B cell (primary cell): ENCODE results near the gene SIL1. TPM values are rescaled to one million over a fixed set of nuclear protein-coding genes. Genes with fewer than 3 reads are reported as not detected.

Experiments
- ATAC-seq: fragments of 200-7000 bp; cut with Tn5 transposase; one replicate; pipeline ENCODE4 v1.10.0; 2021; ENCODE audit warnings: low read depth, mild to moderate bottlenecking, moderate number of reproducible peaks, moderate library complexity
- CTCF ChIA-PET: fragments of 350-600 bp; sonication (Branson Sonifier 250); formaldehyde crosslinking; loops from one replicate; lab custom pipeline; 2021; ENCODE audit warnings: antibody characterized with exemption, inconsistent platforms; lab: Charles Lee
- POLR2A ChIA-PET: fragments of 350-600 bp; sonication (Branson Sonifier 250); formaldehyde crosslinking; loops from one replicate; lab custom pipeline; 2021; ENCODE audit warnings: antibody characterized with exemption; lab: Charles Lee
- DNase-seq: peaks from one replicate; pipeline ENCODE4 v3.0.0; 2013
- H2AFZ ChIP-seq: 2 replicates; pipeline ENCODE4 v1.6.1; 2012; ENCODE audit warnings: mild to moderate bottlenecking, low read depth, low read length; ENCODE audit not compliant: insufficient read depth, poor library complexity, severe bottlenecking
- H3K27ac ChIP-seq, 2 donors: 1 replicate in 1 of 2; 2 replicates in 1 of 2; pipeline ENCODE4 v1.5.1; 2012 to 2013; ENCODE audit warnings: low read length in 2 of 2, mild to moderate bottlenecking in 2 of 2, moderate library complexity in 1 of 2
- H3K27me3 ChIP-seq, 4 experiments: fragments of 200-600 bp in 1 of 4; sonication (generic) in 1 of 4; replicated peaks in 1 of 4; 1 replicate in 2 of 4; 2 replicates in 2 of 4; pipeline versions ENCODE4 v1.6.1 to v1.7.0; 2013 to 2016; ENCODE audit warnings: low read length in 3 of 4, mild to moderate bottlenecking in 2 of 4, mixed read lengths in 1 of 4, moderate library complexity in 1 of 4; ENCODE audit not compliant: insufficient read depth in 4 of 4, control insufficient read depth in 3 of 4; ENCODE audit errors: control extremely low read depth in 1 of 4
- H3K36me3 ChIP-seq, 2 experiments: replicated peaks in 1 of 2; 1 replicate in 1 of 2; 2 replicates in 1 of 2; pipeline versions ENCODE4 v1.6.1 to v1.7.1; 2013; ENCODE audit warnings: low read length in 1 of 2; ENCODE audit not compliant: insufficient read depth in 2 of 2, control insufficient read depth in 1 of 2; ENCODE audit errors: control extremely low read depth in 1 of 2, extremely low read depth in 1 of 2
- H3K4me1 ChIP-seq, 2 donors: fragments of 200-600 bp in 1 of 2; sonication (generic) in 1 of 2; 1 replicate in 1 of 2; 2 replicates in 1 of 2; pipeline versions ENCODE4 v1.5.1 to v1.6.1; 2013 to 2017; ENCODE audit warnings: low read length in 2 of 2; ENCODE audit not compliant: control insufficient read depth in 2 of 2, insufficient read depth in 2 of 2
- H3K4me2 ChIP-seq: replicated peaks from 2 replicates; pipeline ENCODE3; 2012; ENCODE audit warnings: mild to moderate bottlenecking, low read depth, low read length; ENCODE audit not compliant: poor library complexity, severe bottlenecking
- H3K4me3 ChIP-seq, 5 experiments: fragments of 200-600 bp in 1 of 5; sonication (generic) in 1 of 5; 1 replicate in 3 of 5; 2 replicates in 2 of 5; pipeline versions ENCODE4 v1.5.1 to v1.7.0; 2011 to 2016; ENCODE audit warnings: low read length in 4 of 5, mild to moderate bottlenecking in 4 of 5, low read depth in 2 of 5, control low read depth in 1 of 5, moderate library complexity in 1 of 5; ENCODE audit not compliant: insufficient read depth in 1 of 5; ENCODE audit errors: control extremely low read depth in 1 of 5, extremely low read depth in 1 of 5
- H3K79me2 ChIP-seq: fragments of 200-600 bp; sonication (generic); one replicate; pipeline ENCODE4 v1.6.0; 2016; ENCODE audit warnings: low read length; ENCODE audit not compliant: control insufficient read depth, insufficient read depth
- H3K9ac ChIP-seq: fragments of 200-600 bp; sonication (generic); 2 replicates; pipeline ENCODE4 v1.6.1; 2017; ENCODE audit warnings: mild to moderate bottlenecking, low read length, moderate library complexity
- H3K9me3 ChIP-seq, 3 donors: one replicate each; pipeline versions ENCODE4 v1.6.1 to v1.7.1; 2013; ENCODE audit warnings: low read length in 2 of 3; ENCODE audit not compliant: control insufficient read depth in 2 of 3, insufficient read depth in 1 of 3; ENCODE audit errors: control extremely low read depth in 1 of 3
- H4K20me1 ChIP-seq: 2 replicates; pipeline ENCODE4 v1.6.0; 2012; ENCODE audit warnings: mild to moderate bottlenecking, low read length; ENCODE audit not compliant: insufficient read depth, control insufficient read depth, poor library complexity, severe bottlenecking
- H3K27ac Mint-ChIP-seq: one replicate; pipeline ENCODE4 v1.8.0; 2021; ENCODE audit warnings: mixed read lengths
- H3K27me3 Mint-ChIP-seq: one replicate; pipeline ENCODE4 v1.8.0; 2021; ENCODE audit warnings: mixed read lengths
- H3K4me1 Mint-ChIP-seq: one replicate; pipeline ENCODE4 v1.8.0; 2021; ENCODE audit warnings: mixed read lengths
- H3K4me3 Mint-ChIP-seq: one replicate; pipeline ENCODE4 v1.8.0; 2021; ENCODE audit warnings: mixed read lengths
- H3K9me3 Mint-ChIP-seq: one replicate; pipeline ENCODE4 v1.8.0; 2022; ENCODE audit warnings: mixed read lengths; ENCODE audit not compliant: insufficient read depth
- CTCF ChIP-seq: fragments of 200-600 bp; IDR thresholded peaks from one replicate; pipeline ENCODE4 v1.8.0; 2022; ENCODE audit warnings: antibody characterized with exemption, mild to moderate bottlenecking
- EZH2 ChIP-seq: IDR thresholded peaks from 2 replicates; pipeline ENCODE4 v1.6.1; 2012; ENCODE audit warnings: borderline replicate concordance, low read depth, mild to moderate bottlenecking, moderate library complexity, low read length; ENCODE audit not compliant: insufficient read depth, poor library complexity, severe bottlenecking
- WGBS: methylation state at CpG from one replicate; pipeline ENCODE4 v1.1.5; 2013; ENCODE audit warnings: missing lambda C conversion rate; ENCODE audit not compliant: insufficient coverage; 5-methylcytosine and 5-hydroxymethylcytosine counted together
- intact Hi-C: fragments of 100-400 bp; cut with micrococcal nuclease; formaldehyde crosslinking; loops from one replicate; pipeline ENCODE4 v1.10.0; 2022
- polyA plus RNA-seq: library from polyadenylated mRNA; depleted of rRNA; stranded (reverse); fragments of >200 nt; gene quantifications from 2 replicates; pipeline ENCODE4 v1.2.3, GENCODE V29; 2012
- total RNA-seq, 2 donors: library from RNA; stranded (reverse); fragments of 120-200 nt in 1 of 2; gene quantifications; 1 replicate in 1 of 2; 2 replicates in 1 of 2; pipeline versions ENCODE4 v1.2.3 to v1.2.4, GENCODE V29; 2013 to 2022

Gene SIL1
- total and polyA plus RNA-seq, 2 donors (not counting 1 experiment from before 2014, with no cell fraction given): 16.9 to 19.8 TPM

GRCh38 chr5:138990986-138991590 lies 207.1 kb downstream of the SIL1 start:
- no peak for ATAC-seq
- Histone ChIP-seq H3K27ac (no peak overlapping the region), H3K9ac (no peak overlapping the region), H3K36me3 (no peaks in the 10 kb centered on the region), H3K4me2 (no peak overlapping the region), H3K9me3 (no peaks in the 10 kb centered on the region), H3K27me3 (no peaks in the 10 kb centered on the region), H4K20me1 (no peaks in the 10 kb centered on the region), H3K79me2 (no peaks in the 10 kb centered on the region), H3K4me1 (no peaks in the 10 kb centered on the region), H3K4me3 (no peak overlapping the region), H2AFZ (no peak overlapping the region)
- Mint-ChIP-seq H3K4me3 (no peak overlapping the region), H3K27me3 (no peaks in the 10 kb centered on the region), H3K4me1 (no peaks in the 10 kb centered on the region), H3K9me3 (peaks cover under 1% of the 10 kb centered on the region), H3K27ac (no peak overlapping the region)
- CTCF ChIA-PET: interaction anchor here (0.7 kb wide), 1 partner anchor 1808 kb away, joined by 3 read pairs; no protein-coding TSS in a partner anchor
- intact Hi-C loops: no loop called here
- DNase-seq: no peak
- TF ChIP-seq CTCF (no peak), EZH2 (no peak)
- POLR2A ChIA-PET: no interaction called here
- WGBS: 100% methylated on average over 3 of the region's 4 CpGs

- Histone ChIP-seq H3K27me3 (no peaks in the 10 kb centered on the region), H4K20me1 (no peaks in the 10 kb centered on the region), H3K4me3 (no peak overlapping the region), H3K4me2 (no peak overlapping the region), H3K79me2 (no peaks in the 10 kb centered on the region), H3K27ac (no peak overlapping the region), H2AFZ (no peak overlapping the region), H3K4me1 (no peaks in the 10 kb centered on the region), H3K9ac (no peak overlapping the region), H3K9me3 (no peaks in the 10 kb centered on the region), H3K36me3 (no peaks in the 10 kb centered on the region)
- Mint-ChIP-seq H3K27ac (no peak overlapping the region), H3K9me3 (no peaks in the 10 kb centered on the region), H3K4me3 (no peak overlapping the region), H3K4me1 (no peaks in the 10 kb centered on the region), H3K27me3 (no peaks in the 10 kb centered on the region)
- 100% methylated on average over 6 of the region's 6 CpGs for WGBS
- ChIA-PET CTCF (no interaction called here), POLR2A (no interaction called here)
- intact Hi-C loops: no loop called here
- TF ChIP-seq EZH2: no peak
- no peak for TF ChIP-seq CTCF
- DNase-seq (no peak), ATAC-seq (no peak)
Observed at GRCh38 chr5:138989720-138990119, 208.4 kb downstream of the SIL1 start.
